ENCODE results near the gene IER5L. TPM values are rescaled to one million over a fixed set of nuclear protein-coding genes. Genes with fewer than 3 reads are reported as not detected.
"Not testable (repeated sequence)": the region's sequence is repeated elsewhere in the genome, so short reads cannot be mapped to it uniquely, and the experiment has no call there.

Gene IER5L
- total RNA-seq, 1 donor from 2014 or later = 37.5 TPM

- Mint-ChIP-seq H3K27ac (no peak overlapping the region), H3K4me1 (ENCODE audit: unreplicated experiment) (peaks cover 13% of the 10 kb centered on the region), H3K36me3 (no peaks in the 10 kb centered on the region), H3K27me3 (no peaks in the 10 kb centered on the region), H3K9me3 (no peaks in the 10 kb centered on the region), H3K4me3 (no peak overlapping the region)
- DNase-seq (ENCODE audit: extremely low spot score, unreplicated experiment) = no peak
- no peak for TF ChIP-seq CTCF (conservative IDR thresholded peaks at IDR 0.05)
Observed at GRCh38 chr9:129200255-129200654, 22.2 kb upstream of the IER5L start.

- Mint-ChIP-seq H3K9me3 (no peaks in the 10 kb centered on the region), H3K4me3 (no peak overlapping the region), H3K36me3 (no peaks in the 10 kb centered on the region), H3K4me1 (ENCODE audit: unreplicated experiment) (peaks cover 7% of the 10 kb centered on the region), H3K27ac (no peak overlapping the region), H3K27me3 (peaks cover 3% of the 10 kb centered on the region)
- DNase-seq (ENCODE audit: extremely low spot score, unreplicated experiment) = no peak
- no peak for TF ChIP-seq CTCF (conservative IDR thresholded peaks at IDR 0.05)
Observed at GRCh38 chr9:129199044-129199435, 21.0 kb upstream of the IER5L start.

- no peak for DNase-seq (ENCODE audit: extremely low spot score, unreplicated experiment)
- peaks cover 3% of the 10 kb centered on the region for H3K27me3 Mint-ChIP-seq
- no peak overlapping the region for H3K4me3 Mint-ChIP-seq
- H3K36me3 Mint-ChIP-seq = no peaks in the 10 kb centered on the region
- H3K4me1 Mint-ChIP-seq (ENCODE audit: unreplicated experiment) = peaks cover 5% of the 10 kb centered on the region
- H3K27ac Mint-ChIP-seq = no peak overlapping the region
- no peak for TF ChIP-seq CTCF (conservative IDR thresholded peaks at IDR 0.05)
- no peaks in the 10 kb centered on the region for H3K9me3 Mint-ChIP-seq
Observed at GRCh38 chr9:129198319-129199043, 20.4 kb upstream of the IER5L start.

- H3K27ac Mint-ChIP-seq = no peak overlapping the region
- TF ChIP-seq CTCF (conservative IDR thresholded peaks at IDR 0.05) = no peak
- peaks cover 5% of the 10 kb centered on the region for H3K4me1 Mint-ChIP-seq (ENCODE audit: unreplicated experiment)
- no peaks in the 10 kb centered on the region for H3K36me3 Mint-ChIP-seq
- H3K9me3 Mint-ChIP-seq = no peaks in the 10 kb centered on the region
- H3K27me3 Mint-ChIP-seq = peaks cover 3% of the 10 kb centered on the region
- DNase-seq (ENCODE audit: extremely low spot score, unreplicated experiment) = no peak
- H3K4me3 Mint-ChIP-seq = no peak overlapping the region
Observed at GRCh38 chr9:129197978-129198318, 19.9 kb upstream of the IER5L start.

GRCh38 chr9:129197045-129197444 is 19.0 kb upstream of the IER5L start:
- H3K27me3 Mint-ChIP-seq; H3K36me3 Mint-ChIP-seq; H3K27ac Mint-ChIP-seq; H3K4me1 Mint-ChIP-seq (ENCODE audit: unreplicated experiment); H3K9me3 Mint-ChIP-seq; DNase-seq (ENCODE audit: extremely low spot score, unreplicated experiment); H3K4me3 Mint-ChIP-seq: not testable (repeated sequence)

- Mint-ChIP-seq H3K4me3 (no peak overlapping the region), H3K4me1 (ENCODE audit: unreplicated experiment) (peaks cover 5% of the 10 kb centered on the region), H3K27me3 (peaks cover 3% of the 10 kb centered on the region), H3K9me3 (no peaks in the 10 kb centered on the region), H3K27ac (no peak overlapping the region), H3K36me3 (no peaks in the 10 kb centered on the region)
- no peak for DNase-seq (ENCODE audit: extremely low spot score, unreplicated experiment)
- no peak for TF ChIP-seq CTCF (conservative IDR thresholded peaks at IDR 0.05)
Observed at GRCh38 chr9:129195606-129196005, 17.5 kb upstream of the IER5L start.
